GM19099 (cell line): Measurements from ENCODE around the gene MYO5B.

Experiments
- POLR2A ChIP-seq: IDR thresholded peaks from 3 replicates; pipeline ENCODE4 v1.6.1; 2011; ENCODE audit warnings: low read depth; ENCODE audit not compliant: insufficient read length; ENCODE audit errors: extremely low read depth

The MYO5B gene

DNA sequence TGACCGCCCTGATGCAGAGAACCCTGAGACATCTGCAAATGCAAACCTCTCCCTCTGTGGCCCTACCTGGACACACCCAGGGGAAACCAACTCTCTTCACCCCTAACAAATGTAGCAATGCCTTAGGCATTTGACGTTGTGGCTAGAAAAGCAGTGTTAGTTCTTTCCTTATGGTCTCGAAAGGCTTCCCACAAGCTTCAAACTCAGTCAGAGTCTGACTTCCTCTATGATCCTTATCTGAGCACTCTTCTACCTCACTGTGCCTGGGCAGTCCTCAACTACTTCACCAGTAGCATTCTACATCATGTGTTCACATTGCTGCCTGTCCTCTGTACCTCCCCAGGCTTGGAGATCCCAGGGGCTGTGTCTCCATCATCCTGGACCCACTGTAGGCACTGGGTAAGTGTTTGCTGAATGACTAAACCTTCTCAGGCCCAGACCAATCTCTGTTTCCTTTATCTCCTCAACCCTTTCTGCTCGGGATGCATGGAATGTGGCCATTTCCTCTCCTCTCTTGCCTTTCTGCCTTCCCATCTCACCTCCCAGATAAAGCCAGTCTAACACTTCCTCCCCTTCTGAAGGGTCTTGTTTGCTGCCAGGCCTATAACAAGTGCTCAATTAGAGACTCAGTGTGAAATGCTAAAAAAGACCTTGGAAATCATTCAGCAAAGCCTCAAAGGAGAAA lies 289.9 kb downstream of the MYO5B start:
- TF ChIP-seq POLR2A, result no peak

DNA sequence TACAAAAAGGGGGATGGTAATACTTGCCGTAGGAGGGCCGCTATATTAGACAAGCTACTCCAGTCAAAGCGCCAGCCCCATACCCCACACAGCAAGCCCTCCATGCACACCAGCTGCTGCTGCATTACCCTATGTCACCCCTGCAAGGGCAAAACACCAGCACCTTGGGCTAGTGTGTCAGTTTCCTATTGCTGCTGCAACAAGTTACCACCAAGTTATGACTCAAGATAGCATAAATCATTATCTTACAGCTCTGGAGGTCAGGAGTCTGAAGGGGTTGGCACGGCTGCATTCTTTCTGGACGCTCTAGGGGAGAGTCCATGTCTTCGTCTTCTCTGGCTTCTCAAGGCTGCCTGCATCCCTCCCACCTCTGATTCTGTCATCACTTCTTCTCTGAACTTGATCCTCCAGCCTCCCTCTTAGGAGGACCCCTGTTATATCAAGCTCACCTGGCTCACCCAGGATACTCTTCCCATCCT lies 293.0 kb downstream of the MYO5B start:
- no peak for TF ChIP-seq POLR2A

- TF ChIP-seq POLR2A, result no peak
Observed at GRCh38 chr18:49899657-49900330, 295.2 kb downstream of the MYO5B start.

GRCh38 chr18:49898421-49898820 lies 296.5 kb downstream of the MYO5B start:
- TF ChIP-seq POLR2A, result no peak

DNA sequence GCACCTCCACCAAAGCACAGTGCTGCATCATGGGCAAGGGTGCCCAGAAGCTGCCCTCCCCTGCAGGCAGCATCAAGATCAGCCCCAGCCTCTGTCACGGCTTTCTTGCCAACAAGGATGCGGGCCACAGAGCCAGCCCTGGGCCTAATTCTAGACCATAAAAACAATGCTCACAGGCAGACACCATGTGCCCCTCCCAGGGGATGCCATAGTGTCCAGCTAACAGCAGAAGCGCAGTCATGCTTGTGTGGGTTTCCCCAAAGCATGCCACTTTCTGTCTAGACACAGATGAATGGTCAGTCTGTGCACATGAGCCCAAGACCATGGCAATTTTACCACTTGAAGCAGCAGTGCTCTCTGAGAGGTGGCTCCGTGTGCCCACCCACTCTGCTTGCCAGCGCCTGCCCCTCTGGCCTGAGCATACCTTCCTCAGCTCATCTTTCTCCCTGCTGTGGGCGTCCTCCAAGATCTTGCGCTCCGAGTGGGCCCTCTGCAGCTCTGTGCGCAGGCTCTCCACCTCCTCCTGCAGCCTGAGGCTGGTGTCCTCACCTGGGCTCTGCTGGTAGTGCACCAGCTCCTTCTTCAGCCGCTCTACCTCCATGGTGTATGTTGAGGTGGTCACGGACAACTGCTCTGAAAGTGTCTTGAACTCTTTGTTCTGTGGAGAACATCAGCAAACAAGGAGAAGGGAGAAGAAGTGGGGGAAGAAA lies 300.3 kb downstream of the MYO5B start:
- no peak for TF ChIP-seq POLR2A

DNA sequence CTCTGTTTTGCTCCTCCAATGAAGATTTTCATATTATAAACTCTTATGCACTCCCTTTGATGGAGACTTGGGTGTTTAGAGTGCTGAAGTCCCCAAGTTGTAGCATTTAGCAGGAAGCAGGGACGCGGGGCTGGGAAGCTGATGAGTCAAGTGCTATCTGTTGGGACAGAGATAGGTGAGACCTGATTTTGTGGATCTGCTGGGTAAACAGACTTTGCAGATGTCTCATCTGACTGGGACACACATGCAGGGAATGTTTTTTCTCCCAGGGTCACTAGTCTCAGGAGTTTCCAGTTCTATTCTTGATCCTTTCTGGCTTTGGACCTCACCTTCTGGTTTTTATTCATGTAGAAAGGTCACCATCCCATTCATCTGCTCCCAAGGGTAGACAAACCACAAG lies 301.9 kb downstream of the MYO5B start:
- no peak for TF ChIP-seq POLR2A

DNA sequence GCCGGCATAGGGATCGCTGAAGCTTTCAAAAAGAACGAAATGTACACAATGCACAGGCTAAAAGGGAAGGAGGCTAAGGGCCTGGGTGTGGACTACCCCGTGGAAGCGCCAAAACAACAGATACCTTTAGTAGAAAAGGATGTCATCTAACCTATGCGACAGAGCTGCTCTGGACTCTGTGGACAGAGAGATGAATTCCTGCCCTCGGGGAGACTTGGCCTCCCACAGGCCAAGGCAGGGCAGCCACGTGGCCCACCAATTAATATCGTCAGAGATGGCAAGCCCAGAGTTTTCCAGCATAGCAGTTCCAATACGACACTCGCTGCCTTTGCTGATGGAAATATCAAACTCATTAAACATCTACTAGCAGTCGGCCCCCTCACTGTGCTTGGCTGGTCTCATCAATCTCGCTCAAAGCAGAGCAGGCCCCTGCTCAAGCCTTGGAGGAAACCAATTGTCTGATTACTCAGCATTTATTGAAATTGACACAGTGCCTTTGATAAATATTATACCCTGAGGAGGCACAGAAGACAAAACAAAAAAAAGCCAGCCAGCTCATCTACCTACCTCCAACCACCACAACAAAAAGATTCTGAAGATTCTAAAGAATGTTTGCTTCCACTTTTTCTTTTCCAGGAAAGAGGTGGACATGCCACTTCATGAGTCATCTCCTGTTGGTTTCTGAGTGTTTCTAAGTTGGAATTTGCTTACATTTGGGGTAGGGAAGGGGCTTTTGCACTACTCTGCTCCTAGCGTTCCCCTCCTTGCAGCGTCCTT lies 302.6 kb downstream of the MYO5B start:
- no peak for TF ChIP-seq POLR2A

DNA sequence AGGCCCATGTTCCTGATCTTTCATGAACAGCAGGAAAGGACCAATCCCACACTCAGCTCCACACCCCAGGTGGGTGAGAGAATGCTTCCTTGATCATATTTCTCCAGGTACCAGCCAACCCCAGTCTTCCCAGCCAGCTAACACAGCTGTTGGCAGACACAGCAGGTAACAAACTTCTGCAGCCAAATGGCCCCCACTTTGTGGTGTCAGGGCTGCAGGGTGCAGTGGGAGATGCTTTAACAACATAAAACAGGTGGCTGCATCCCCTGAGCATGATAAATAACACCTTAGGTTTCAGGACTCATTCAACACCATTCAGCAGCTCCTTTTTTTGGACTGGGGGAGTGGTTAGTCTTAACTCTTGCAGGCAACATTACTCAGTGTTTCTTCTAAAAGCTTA lies 304.9 kb downstream of the MYO5B start:
- TF ChIP-seq POLR2A, result no peak

DNA sequence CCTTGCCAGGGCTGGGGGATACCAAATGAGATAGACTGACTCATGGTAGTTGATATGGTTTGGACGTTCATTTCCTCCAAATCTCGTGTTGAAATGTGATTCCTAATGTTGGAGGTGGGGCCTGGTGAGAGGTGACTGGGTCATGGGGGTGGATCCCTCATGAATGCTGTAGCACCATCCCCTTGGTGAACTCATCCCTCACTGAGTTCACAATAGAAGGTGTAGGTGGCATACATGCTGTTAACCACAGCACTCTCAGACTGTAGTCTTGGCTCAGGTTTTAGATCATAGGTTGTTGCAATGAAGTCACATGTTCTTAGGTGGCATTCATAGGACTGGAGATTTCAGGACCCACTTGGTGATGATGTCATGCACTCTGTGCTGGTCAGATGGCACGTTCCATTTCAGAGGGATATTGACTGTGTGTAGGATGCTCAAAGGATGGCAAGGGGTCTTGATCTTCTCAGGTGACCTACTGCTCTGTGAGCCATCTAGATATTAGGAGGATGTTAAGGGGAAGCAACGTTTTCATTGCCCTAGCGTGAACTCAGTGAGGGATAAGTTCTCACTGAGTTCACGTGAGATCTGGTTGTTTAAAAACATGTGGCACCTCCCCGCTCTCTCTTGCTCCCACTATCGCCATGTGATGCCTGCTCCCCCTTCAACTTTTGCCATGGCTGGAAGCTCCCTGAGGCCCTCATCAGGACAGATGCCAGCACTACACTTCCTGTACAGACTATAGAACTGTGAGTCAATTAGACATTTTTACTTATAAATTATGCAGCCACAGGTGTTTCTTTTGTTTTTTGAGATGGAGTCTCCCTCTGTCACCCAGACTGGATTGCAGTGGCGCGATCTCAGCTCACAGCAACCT lies 307.8 kb downstream of the MYO5B start:
- no peak for TF ChIP-seq POLR2A

DNA sequence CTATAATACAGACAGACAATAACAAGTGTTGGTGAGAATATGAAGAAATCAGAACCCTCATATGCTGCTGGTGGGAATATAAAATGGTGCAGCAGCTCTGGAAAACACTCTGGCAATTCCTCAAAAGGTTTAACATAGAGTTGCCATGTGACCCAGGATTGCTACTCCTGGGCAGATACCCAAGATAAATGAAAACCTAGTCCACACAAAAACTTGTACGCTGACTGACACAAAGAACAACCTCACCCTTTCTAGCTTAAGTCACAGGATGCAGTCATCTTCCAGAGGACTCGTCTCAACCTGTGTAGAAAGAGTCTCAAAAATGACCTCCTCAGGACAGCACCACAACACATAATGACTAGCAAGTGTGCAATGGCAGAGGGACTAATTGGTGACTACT lies 310.0 kb downstream of the MYO5B start:
- TF ChIP-seq POLR2A, result no peak

DNA sequence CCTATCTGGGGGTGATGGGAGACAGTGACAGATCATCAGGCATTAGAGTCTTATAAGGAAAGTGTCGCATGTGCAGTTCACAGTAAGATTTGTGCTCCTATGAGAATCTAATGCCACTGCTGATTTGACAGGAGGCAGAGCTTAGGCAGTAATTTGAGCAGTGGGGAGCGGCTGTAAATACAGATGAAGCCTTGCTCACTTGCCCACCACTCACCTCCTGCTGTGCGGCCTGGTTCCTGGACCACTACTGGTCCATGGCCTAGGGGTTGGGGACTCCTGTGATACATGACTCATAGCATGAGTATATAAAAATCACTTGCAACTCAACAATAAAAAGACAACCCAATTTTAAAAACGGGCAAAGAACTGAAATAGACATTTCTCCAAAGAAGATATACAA lies 310.5 kb downstream of the MYO5B start:
- no peak for TF ChIP-seq POLR2A

- no peak for TF ChIP-seq POLR2A
Observed at GRCh38 chr18:49880661-49881060, 314.3 kb downstream of the MYO5B start.

DNA sequence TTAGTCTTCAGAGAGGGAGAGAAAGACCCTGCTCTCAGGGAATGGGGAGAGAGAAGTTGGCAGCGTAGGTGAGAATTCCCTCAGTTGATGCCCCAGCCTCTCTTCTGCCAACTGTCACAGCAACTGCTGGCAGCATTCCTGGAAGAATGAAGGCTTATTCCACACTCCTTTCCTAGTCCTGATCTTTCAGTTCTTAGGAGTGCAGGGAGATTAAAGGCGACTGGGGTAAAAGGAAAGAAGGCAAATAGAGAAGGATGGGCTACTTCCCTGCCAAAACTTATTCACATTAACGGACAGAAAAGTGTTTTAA lies 315.7 kb downstream of the MYO5B start:
- TF ChIP-seq POLR2A, result no peak

- TF ChIP-seq POLR2A, result no peak
Observed at GRCh38 chr18:49878567-49879270, 316.2 kb downstream of the MYO5B start.
